Breast epithelium (tissue), 4 donors: ENCODE data around the gene SLC17A5. TPM values are rescaled to one million over a fixed set of nuclear protein-coding genes. Genes with fewer than 3 reads are reported as not detected.

Experiments
- DNase-seq, 2 donors: peaks; one replicate each; pipeline ENCODE4 v3.0.0-alpha.2; 2019; ENCODE audit warnings: low spot score in 2 of 2
- H3K27ac ChIP-seq, 2 donors: fragments of 200-600 bp; sonication (generic) in 1 of 2; one replicate each; pipeline ENCODE4 v1.5.1; 2016 to 2019; ENCODE audit warnings: mild to moderate bottlenecking in 1 of 2
- H3K27me3 ChIP-seq, 2 donors: fragments of 200-600 bp; sonication (generic) in 1 of 2; one replicate each; pipeline versions ENCODE4 v1.5.1 to v1.6.0; 2017 to 2019; ENCODE audit warnings: control low read depth in 1 of 2, mild to moderate bottlenecking in 1 of 2
- H3K36me3 ChIP-seq: fragments of 200-600 bp; one replicate; pipeline ENCODE4 v1.5.1; 2019
- H3K4me1 ChIP-seq, 2 donors: fragments of 200-600 bp; sonication (generic); one replicate each; pipeline ENCODE4 v1.5.1; 2016 to 2019; ENCODE audit warnings: control low read depth in 1 of 2
- H3K4me3 ChIP-seq, 3 donors: fragments of 200-600 bp; sonication (generic); 1 replicate in 2 of 3; 2 replicates in 1 of 3; pipeline ENCODE4 v1.5.1; 2016 to 2019; ENCODE audit warnings: mild to moderate bottlenecking in 3 of 3, moderate library complexity in 2 of 3
- H3K9me3 ChIP-seq, 2 donors: fragments of 200-600 bp; sonication (generic) in 1 of 2; one replicate each; pipeline ENCODE4 v1.5.1; 2016 to 2019; ENCODE audit warnings: control low read depth in 1 of 2
- CTCF ChIP-seq, 3 donors: fragments of 450-650 bp; IDR thresholded peaks; one replicate each; pipeline ENCODE4 v1.5.1; 2016 to 2017; ENCODE audit warnings: antibody characterized with exemption in 3 of 3, mild to moderate bottlenecking in 3 of 3, moderate library complexity in 3 of 3
- POLR2A ChIP-seq: fragments of 450-650 bp; IDR thresholded peaks from one replicate; pipeline ENCODE4 v1.6.1; 2016; ENCODE audit warnings: antibody characterized with exemption, mild to moderate bottlenecking, moderate library complexity
- POLR2AphosphoS5 ChIP-seq, 3 donors: sonication (generic); formaldehyde crosslinking; IDR thresholded peaks; one replicate each; pipeline ENCODE4 v1.6.1; 2017; ENCODE audit warnings: antibody characterized with exemption in 3 of 3
- intact Hi-C: fragments of 100-400 bp; cut with DNase I; formaldehyde crosslinking; loops from one replicate; pipeline ENCODE4 v1.15.1; 2023; ENCODE audit warnings: low total_unique reads
- total RNA-seq, 3 donors: library from RNA; depleted of rRNA; stranded (reverse); fragments of >200 nt; gene quantifications; one replicate each; pipeline ENCODE4 v1.1.0, GENCODE V29; 2016

SLC17A5 gene
- total RNA-seq, 3 donors from 2014 or later, result 28.8 to 35.1 (median 35.0) TPM

GRCh38 chr6:73667798-73668197, 14.0 kb upstream of the SLC17A5 start:
- Histone ChIP-seq H3K36me3 (no peaks in the 10 kb centered on the region), H3K9me3 (no peaks in the 10 kb centered on the region), H3K4me3 (no peak overlapping the region), H3K27ac (no peak overlapping the region), H3K27me3 (no peaks in the 10 kb centered on the region), H3K4me1 (no peaks in the 10 kb centered on the region)
- TF ChIP-seq POLR2AphosphoS5 (IDR thresholded peaks at IDR 0.05) (no peak), POLR2A (no peak), CTCF (IDR thresholded peaks at IDR 0.05) (no peak)
- no peak for DNase-seq
- intact Hi-C loops, result no loop called here

- intact Hi-C loops, result no loop called here
- Histone ChIP-seq H3K9me3 (no peaks in the 10 kb centered on the region), H3K27me3 (no peaks in the 10 kb centered on the region), H3K27ac (no peak overlapping the region), H3K4me3 (no peak overlapping the region), H3K4me1 (no peaks in the 10 kb centered on the region), H3K36me3 (no peaks in the 10 kb centered on the region)
- DNase-seq, result no peak
- no peak for TF ChIP-seq CTCF (IDR thresholded peaks at IDR 0.05)
- TF ChIP-seq POLR2AphosphoS5 (IDR thresholded peaks at IDR 0.05), result no peak
- TF ChIP-seq POLR2A, result no peak
These were observed 12.6 kb upstream of the SLC17A5 start for GRCh38 chr6:73666393-73666792.

DNA sequence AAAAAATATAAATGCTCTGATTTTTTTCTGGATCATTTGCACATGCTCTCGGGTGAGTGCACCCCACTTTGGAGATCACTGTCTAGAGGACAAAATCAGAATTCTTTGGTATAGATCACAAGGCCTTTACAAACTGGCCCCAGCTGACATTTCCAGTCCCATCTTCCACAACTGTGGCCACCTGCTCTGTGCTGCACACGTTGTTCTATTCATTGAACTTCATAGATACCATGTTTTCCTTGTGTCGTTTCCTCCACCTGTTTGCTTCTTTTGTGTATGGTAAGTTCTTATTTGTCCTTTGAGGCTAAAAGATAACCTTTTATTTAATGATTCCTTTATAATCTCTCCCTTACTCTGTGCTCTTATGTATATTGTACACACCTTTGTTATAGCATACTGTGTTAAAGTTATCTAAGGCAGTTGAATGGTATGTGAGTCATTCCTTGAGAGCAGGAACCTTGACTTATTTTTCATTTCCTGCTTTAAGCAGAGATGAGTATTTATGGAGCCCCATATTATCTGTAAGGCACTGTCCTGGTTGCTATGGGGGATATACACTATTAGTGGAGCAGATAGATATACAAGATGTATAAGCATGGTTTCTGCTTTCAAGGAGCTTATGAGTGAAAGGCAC, 12.0 kb upstream of the SLC17A5 start:
- H3K4me1 ChIP-seq, result no peaks in the 10 kb centered on the region
- no peaks in the 10 kb centered on the region for H3K36me3 ChIP-seq
- H3K27ac ChIP-seq, result no peak overlapping the region
- no peaks in the 10 kb centered on the region for H3K27me3 ChIP-seq
- intact Hi-C loops, result no loop called here
- H3K9me3 ChIP-seq, result no peaks in the 10 kb centered on the region
- no peak for TF ChIP-seq CTCF (IDR thresholded peaks at IDR 0.05)
- TF ChIP-seq POLR2AphosphoS5 (IDR thresholded peaks at IDR 0.05), result no peak
- no peak overlapping the region for H3K4me3 ChIP-seq
- no peak for DNase-seq

- H3K9me3 ChIP-seq, result no peaks in the 10 kb centered on the region
- H3K4me1 ChIP-seq, result no peaks in the 10 kb centered on the region
- TF ChIP-seq POLR2A, result no peak
- TF ChIP-seq POLR2AphosphoS5 (IDR thresholded peaks at IDR 0.05), result no peak
- TF ChIP-seq CTCF (IDR thresholded peaks at IDR 0.05), result no peak
- no peak overlapping the region for H3K27ac ChIP-seq
- no peaks in the 10 kb centered on the region for H3K27me3 ChIP-seq
- no peaks in the 10 kb centered on the region for H3K36me3 ChIP-seq
- intact Hi-C loops, result no loop called here
- no peak for DNase-seq
- no peak overlapping the region for H3K4me3 ChIP-seq
These were observed 10.9 kb upstream of the SLC17A5 start for GRCh38 chr6:73664701-73665100.

DNA sequence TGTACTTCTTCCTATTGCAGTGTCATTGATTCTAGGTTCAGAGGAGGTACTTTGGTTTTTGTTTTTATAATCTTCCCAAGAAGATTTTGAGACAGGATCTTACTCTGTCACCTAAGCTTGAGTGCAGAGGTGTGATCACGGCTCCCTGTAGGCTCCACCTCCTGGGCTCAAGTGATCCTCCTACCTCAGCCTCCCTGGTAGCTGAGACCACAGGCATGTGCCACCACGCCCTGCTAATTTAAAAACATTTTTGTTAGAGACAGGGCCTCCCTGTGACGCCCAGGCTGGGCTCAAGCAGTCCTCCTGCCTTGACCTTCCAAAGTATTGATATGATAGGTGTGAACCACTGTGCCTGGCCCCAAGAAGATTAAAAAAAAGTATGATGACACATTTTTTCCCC, 3.4 kb upstream of the SLC17A5 start:
- intact Hi-C loops, result no loop called here

More for the DNA sequence above, 3.4 kb upstream of the SLC17A5 start:
- Histone ChIP-seq H3K4me1 (no peaks in the 10 kb centered on the region), H3K27ac (no peak overlapping the region), H3K27me3 (no peaks in the 10 kb centered on the region), H3K9me3 (no peaks in the 10 kb centered on the region), H3K36me3 (no peaks in the 10 kb centered on the region), H3K4me3 (no peak overlapping the region)
- TF ChIP-seq POLR2A, result no peak
- TF ChIP-seq CTCF (IDR thresholded peaks at IDR 0.05), result no peak
- no peak for TF ChIP-seq POLR2AphosphoS5 (IDR thresholded peaks at IDR 0.05)
- no peak for DNase-seq
